NCI-H1694 treated with DMSO at 0.1 percent for 48 hours (cell line): ENCODE measurements around the gene DACT3.

ENCODE experiments used
- DNase-seq: peaks from one replicate; lab custom pipeline; 2025; lab: John Stamatoyannopoulos, UW

DACT3 gene

GRCh38 chr19:46665072-46665471 is 4.1 kb upstream of the DACT3 start:
- no peak for DNase-seq

DNA sequence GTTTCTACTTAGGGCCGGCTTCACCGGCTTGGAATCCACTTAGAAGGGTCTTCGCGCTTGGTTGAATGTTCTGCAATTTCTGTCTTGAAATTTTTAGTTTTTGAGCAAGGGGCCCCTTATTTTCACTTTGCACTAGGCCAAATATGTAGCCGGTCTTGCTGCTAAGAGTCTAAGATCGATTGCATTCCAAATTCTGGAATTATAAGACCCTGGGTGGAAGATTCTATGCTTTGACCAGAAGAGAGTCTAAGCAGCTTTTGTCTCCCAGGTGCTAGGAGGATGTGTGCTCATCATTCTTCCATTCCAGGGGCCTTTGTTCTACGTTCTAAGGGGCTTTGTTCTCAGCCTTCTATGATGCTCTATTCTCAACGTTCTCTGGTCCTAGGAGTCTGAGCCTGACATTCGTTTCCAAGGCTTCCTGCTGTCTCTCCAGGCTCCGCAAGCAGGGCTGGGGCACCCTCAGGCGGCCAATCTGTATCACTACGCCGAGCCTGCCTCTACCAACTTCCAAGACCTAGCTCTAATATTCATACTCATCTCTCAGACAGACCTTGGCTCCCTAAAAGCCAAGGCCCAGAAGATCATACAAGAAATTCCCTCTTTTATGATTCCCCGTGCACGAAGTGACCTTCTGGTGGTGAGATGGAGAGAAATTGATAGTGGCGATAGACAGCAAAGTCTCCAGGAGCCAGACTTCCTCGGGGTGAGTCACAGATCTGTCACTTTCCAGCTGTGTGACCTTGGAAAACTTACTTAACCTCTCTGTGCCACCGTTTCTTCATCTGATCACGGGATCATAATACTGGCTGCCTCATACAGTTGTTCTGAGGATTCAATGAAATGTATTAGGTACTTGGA is 982 bp upstream of the DACT3 start:
- DNase-seq = peak; percentile 88

- no peak for DNase-seq
Measured at GRCh38 chr19:46660551-46661019, 397 bp downstream of the DACT3 start.

- peak; percentile 1 for DNase-seq
Measured at GRCh38 chr19:46660008-46660517, 919 bp downstream of the DACT3 start.

GRCh38 chr19:46659151-46660007 is 1.6 kb downstream of the DACT3 start:
- no peak for DNase-seq

DNA sequence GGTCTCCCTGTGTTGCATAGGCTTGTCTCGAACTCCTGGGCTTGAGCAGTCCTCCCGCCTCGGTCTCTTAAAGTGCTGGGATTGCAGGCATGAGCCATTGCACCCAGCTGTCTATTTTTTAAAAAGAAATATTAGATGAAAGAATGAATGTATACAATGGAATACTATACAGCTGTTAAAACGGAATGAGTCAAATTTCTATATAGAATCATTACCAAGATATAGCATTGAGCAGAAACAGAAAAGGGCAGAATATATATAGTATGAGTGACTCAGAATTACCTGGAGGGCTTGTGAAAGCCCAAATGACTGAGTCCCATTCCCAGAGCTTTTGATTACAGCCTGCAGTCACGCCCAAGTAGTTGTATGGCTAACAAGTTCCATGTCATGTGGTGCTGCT is 4.4 kb downstream of the DACT3 start:
- DNase-seq = no peak

DNA sequence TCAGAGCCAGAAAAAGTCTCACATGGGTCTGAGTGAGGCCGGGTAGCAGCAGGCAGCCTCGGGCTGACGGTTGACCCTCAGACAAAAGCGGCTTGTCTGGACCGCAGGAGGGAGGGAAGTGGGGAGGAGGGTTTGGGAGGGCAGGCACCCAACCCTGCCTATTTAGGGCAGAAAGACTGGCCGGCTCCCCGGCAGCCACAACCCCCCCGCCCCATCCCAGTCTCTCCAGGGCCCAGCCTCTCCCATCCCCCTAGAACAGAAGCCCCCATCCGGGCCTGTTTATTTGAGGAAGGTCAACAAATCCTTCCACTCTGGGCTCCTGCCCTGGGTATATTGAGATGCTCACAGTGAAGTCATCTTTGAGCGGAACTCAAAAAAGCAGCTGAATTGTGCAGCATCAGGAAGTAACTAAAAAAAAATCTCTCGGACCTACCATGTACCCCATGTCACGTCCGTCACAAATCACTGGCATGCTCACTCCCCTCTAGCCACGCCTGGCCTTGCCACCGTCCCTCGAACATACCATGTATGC is 6.3 kb downstream of the DACT3 start:
- DNase-seq = no peak

DNA sequence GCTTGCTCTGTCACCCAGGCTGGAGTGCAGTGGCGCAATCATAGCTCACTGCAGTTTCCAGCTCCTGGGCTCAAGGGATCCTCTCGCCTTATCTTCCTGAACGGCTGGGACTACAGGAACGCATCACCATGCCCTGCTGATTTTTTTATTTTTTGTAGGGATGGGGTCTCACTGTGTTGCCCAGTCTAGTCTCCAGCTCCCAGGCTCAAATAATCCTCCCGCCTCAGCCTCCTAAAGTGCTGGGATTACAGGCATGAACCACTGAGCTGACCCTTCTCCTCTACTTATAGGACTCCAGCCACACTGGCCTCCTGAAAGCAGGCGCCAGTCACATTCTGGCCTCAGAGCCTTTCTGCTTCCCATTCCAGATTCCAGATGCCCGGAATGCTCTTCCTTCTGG is 10.5 kb downstream of the DACT3 start:
- no peak for DNase-seq

GRCh38 chr19:46648961-46649960 is 11.7 kb downstream of the DACT3 start:
- no peak for DNase-seq

GRCh38 chr19:46648060-46648960 is 12.7 kb downstream of the DACT3 start:
- DNase-seq = no peak

DNA sequence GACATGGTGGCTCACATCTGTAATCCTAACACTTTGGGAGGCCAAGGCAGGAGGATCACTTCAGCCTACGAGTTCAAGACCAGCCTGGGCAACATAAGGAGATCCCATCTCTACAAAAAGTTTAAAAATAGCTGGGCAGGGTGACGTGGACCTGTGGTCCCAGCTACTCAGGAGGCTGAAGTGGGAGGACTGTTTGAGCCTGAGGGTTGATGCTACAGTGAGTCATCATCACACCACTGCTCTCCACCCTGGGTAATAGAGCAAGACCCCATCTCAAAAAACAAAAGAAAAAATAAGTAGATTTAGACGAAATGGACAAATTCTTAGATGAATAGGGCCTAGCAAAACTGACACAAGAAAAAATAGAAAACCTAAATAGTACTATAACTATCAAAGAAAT is 14.6 kb downstream of the DACT3 start:
- DNase-seq = no peak

GRCh38 chr19:46644720-46645119 is 16.3 kb downstream of the DACT3 start:
- no peak for DNase-seq

GRCh38 chr19:46640656-46641055 is 20.3 kb downstream of the DACT3 start:
- DNase-seq = no peak

DNA sequence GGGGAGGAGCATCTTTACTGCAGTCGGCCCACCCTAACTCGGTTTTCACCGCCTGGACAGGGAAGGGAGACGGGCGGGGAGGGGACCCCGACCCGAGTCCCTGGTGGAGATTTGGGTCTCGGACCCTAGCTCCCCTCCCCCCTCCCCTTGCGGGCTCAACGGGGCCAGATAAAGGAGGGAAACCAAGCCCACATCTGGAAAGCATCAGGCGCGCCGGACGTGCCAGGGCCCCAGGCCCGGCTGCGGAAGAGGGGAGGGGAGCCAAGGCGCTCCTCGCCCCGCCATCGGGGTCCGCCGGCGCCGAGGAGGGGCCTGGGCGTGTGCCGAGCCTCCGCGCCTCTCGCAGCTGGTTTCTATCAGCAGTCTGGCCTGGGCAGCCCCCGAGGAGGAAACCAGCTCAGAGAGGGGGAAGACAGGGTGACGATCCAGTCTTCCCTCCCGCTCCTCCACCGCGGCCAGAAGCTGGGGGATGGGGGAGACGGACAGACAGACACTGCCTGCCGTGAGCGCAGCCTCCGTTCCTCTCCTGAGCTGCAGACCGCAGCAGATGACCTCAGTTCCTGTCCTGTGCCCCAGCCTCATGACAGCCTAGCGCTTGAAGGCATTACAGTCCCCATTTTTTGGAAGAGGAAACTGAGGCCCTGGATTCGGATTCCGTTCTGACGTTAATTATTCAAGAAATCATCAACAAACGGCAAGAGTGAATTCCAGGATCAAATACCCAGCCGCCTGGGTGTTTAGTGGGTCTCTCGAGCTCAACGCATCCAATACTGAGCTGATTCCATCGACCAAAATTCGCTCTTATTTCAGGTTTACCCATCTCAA is 21.4 kb downstream of the DACT3 start:
- DNase-seq = no peak

GRCh38 chr19:46637224-46637623 is 23.8 kb downstream of the DACT3 start:
- no peak for DNase-seq

DNA sequence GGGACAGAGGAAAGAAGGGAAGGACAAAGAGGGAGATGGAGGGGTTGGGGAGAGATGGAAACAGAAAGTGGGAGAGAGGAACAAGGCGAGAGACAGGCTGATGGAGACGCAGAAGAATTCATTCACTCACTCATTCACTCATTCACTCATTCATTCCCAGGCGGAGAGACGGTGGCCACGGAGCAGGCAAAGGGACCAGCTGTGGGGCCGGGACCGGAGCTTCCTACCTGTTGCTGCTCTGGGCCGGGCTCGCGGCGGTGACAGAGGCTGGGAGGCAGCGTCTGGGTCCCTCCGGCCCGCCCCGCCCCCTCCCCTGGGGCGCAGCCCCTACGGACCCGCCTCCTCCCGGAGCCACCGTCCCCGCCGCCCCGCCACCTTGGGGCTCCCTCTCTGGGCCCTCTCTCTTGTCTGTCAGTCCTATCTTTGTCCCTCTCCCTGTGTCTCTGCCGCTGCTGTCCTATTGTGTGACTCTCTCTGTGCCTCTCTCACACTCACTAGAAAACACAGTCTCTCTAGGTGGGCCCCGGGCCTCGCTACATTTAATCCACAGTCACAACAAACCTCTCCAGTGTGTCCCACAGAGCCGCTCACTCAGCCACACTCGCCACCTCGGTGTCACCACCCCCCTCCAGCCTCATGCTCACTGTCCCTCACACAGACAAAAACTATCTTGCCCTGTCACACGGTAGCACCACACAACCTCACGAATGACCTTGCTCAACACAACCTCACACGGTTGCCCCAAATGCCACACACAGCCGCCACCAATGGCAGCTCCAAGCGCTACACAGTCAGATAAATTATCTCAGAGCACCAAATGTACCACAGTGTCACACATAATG is 24.8 kb downstream of the DACT3 start, which contains the start of gene GNG8:
TSS of gene GNG8 (minus strand) at position 283 of the 842 bp plus-strand sequence. CDS start 1,520 bp downstream, outside the sequence.
- no peak for DNase-seq

- no peak for DNase-seq
Measured at GRCh38 chr19:46634656-46635218, 26.2 kb downstream of the DACT3 start.
